Endothelial cell of umbilical vein (primary cell): ENCODE data around the gene ZNF438.

Experiments
- CTCF ChIP-seq, 2 donors: IDR thresholded peaks; 1 replicate in 1 of 2; 2 replicates in 1 of 2; pipeline ENCODE4 v1.5.1; 2011; ENCODE audit warnings: low read length in 2 of 2, mild to moderate bottlenecking in 2 of 2, moderate library complexity in 2 of 2, control low read depth in 1 of 2, inconsistent platforms in 1 of 2, low read depth in 1 of 2; ENCODE audit not compliant: insufficient read depth in 1 of 2; ENCODE audit errors: extremely low read depth in 1 of 2
- EZH2 ChIP-seq: IDR thresholded peaks from 2 replicates; pipeline ENCODE4 v1.6.1; 2012; ENCODE audit warnings: borderline replicate concordance, low read depth, mild to moderate bottlenecking, moderate library complexity, low read length, inconsistent platforms; ENCODE audit not compliant: severe bottlenecking
- JUN ChIP-seq: IDR thresholded peaks from 2 replicates; pipeline ENCODE4 v1.6.1; 2011; ENCODE audit warnings: borderline replicate concordance, low read depth; ENCODE audit not compliant: insufficient read length, insufficient read depth
- MAX ChIP-seq: IDR thresholded peaks from 2 replicates; pipeline ENCODE4 v1.6.1; 2011; ENCODE audit not compliant: insufficient read depth, insufficient read length
- MYC ChIP-seq: IDR thresholded peaks from one replicate; pipeline ENCODE4 v1.6.1; 2011; ENCODE audit warnings: mild to moderate bottlenecking, low read depth, low read length
- POLR2A ChIP-seq: IDR thresholded peaks from 2 replicates; pipeline ENCODE4 v1.6.1; 2012; ENCODE audit warnings: low read depth, mild to moderate bottlenecking, control low read depth, low read length
- POLR2AphosphoS5 ChIP-seq: IDR thresholded peaks from 2 replicates; pipeline ENCODE4 v1.6.1; 2012; ENCODE audit warnings: low read depth, mild to moderate bottlenecking, control low read depth, low read length, moderate library complexity; ENCODE audit not compliant: insufficient read depth

- TF ChIP-seq POLR2AphosphoS5 (no peak), CTCF (IDR thresholded peaks at IDR 0.05; ENCODE audit: extremely low read depth in 1 of 2, insufficient read depth in 1 of 2, low read depth in 1 of 2, low read length in 2 of 2) (no peak), JUN (no peak), MAX (no peak), EZH2 (no peak), MYC (no peak), POLR2A (no peak)
Observed at GRCh38 chr10:30973737-30974136, 57.9 kb downstream of the ZNF438 start.
